RWPE2 (cell line): ENCODE data around the gene RBM8A.

ENCODE experiments used
- ATAC-seq: fragments of 200-7000 bp; cut with Tn5 transposase; 3 replicates; pipeline ENCODE4 v1.9.1; 2021; ENCODE audit warnings: low read depth
- DNase-seq: peaks from one replicate; pipeline ENCODE4 v3.0.0-alpha.2; 2020; ENCODE audit warnings: low spot score
- H3K27ac ChIP-seq: fragments of 450-650 bp; 2 replicates; pipeline ENCODE4 v1.5.1; 2017; ENCODE audit warnings: mild to moderate bottlenecking; ENCODE audit not compliant: poor library complexity, severe bottlenecking
- H3K27me3 ChIP-seq: fragments of 250-450 bp; sonication (Bioruptor Pico); 2 replicates; pipeline ENCODE4 v1.5.1; 2021; ENCODE audit warnings: mild to moderate bottlenecking, moderate library complexity; ENCODE audit not compliant: insufficient read depth, poor library complexity, severe bottlenecking
- H3K36me3 ChIP-seq: fragments of 250-450 bp; sonication (Bioruptor Pico); 2 replicates; pipeline ENCODE4 v1.5.1; 2020; ENCODE audit warnings: low read depth, mild to moderate bottlenecking, moderate library complexity
- H3K4me1 ChIP-seq: fragments of 250-450 bp; sonication (Bioruptor Pico); 2 replicates; pipeline ENCODE4 v1.5.1; 2021; ENCODE audit warnings: mild to moderate bottlenecking, moderate library complexity; ENCODE audit not compliant: insufficient read depth, poor library complexity, severe bottlenecking
- H3K4me3 ChIP-seq: fragments of 250-450 bp; sonication (Bioruptor Pico); 2 replicates; pipeline ENCODE4 v1.5.1; 2021; ENCODE audit warnings: mild to moderate bottlenecking, moderate library complexity; ENCODE audit not compliant: severe bottlenecking
- H3K9me3 ChIP-seq: fragments of 250-450 bp; sonication (Bioruptor Pico); 2 replicates; pipeline ENCODE4 v1.5.1; 2021; ENCODE audit warnings: mild to moderate bottlenecking, moderate library complexity; ENCODE audit not compliant: severe bottlenecking
- CTCF ChIP-seq: fragments of 450-650 bp; IDR thresholded peaks from one replicate; pipeline ENCODE4 v1.5.1; 2017; ENCODE audit warnings: mild to moderate bottlenecking, moderate library complexity; ENCODE audit not compliant: poor library complexity, severe bottlenecking

Gene RBM8A

GRCh38 chr1:145906954-145907753, 20.1 kb downstream of the RBM8A start:
- H3K36me3 ChIP-seq = peaks cover 15% of the 10 kb centered on the region
- no peak overlapping the region for H3K4me3 ChIP-seq
- ATAC-seq (no peak), DNase-seq (no peak)
- no peaks in the 10 kb centered on the region for H3K9me3 ChIP-seq
- H3K27me3 ChIP-seq = no peaks in the 10 kb centered on the region
- no peak for TF ChIP-seq CTCF
- H3K27ac ChIP-seq = peak overlapping the region; percentile 12
- H3K4me1 ChIP-seq = peaks cover 13% of the 10 kb centered on the region

GRCh38 chr1:145901312-145902021, 25.8 kb downstream of the RBM8A start:
- no peak for TF ChIP-seq CTCF
- H3K36me3 ChIP-seq = no peaks in the 10 kb centered on the region

GRCh38 chr1:145898756-145899155, 28.5 kb downstream of the RBM8A start:
- TF ChIP-seq CTCF = no peak
- DNase-seq (no peak), ATAC-seq (no peak)
- Histone ChIP-seq H3K36me3 (no peaks in the 10 kb centered on the region), H3K9me3 (no peaks in the 10 kb centered on the region), H3K4me3 (no peak overlapping the region), H3K27ac (no peak overlapping the region), H3K4me1 (no peaks in the 10 kb centered on the region), H3K27me3 (no peaks in the 10 kb centered on the region)

More at GRCh38 chr1:145901312-145902021, 25.8 kb downstream of the RBM8A start:
- DNase-seq (no peak), ATAC-seq (no peak)
- Histone ChIP-seq H3K4me3 (no peak overlapping the region), H3K9me3 (no peaks in the 10 kb centered on the region), H3K4me1 (no peaks in the 10 kb centered on the region), H3K27me3 (no peaks in the 10 kb centered on the region), H3K27ac (no peak overlapping the region)

- no peaks in the 10 kb centered on the region for H3K9me3 ChIP-seq
- H3K27me3 ChIP-seq = no peaks in the 10 kb centered on the region
- TF ChIP-seq CTCF = no peak
- ATAC-seq (no peak), DNase-seq (no peak)
- peaks cover 3% of the 10 kb centered on the region for H3K4me1 ChIP-seq
- no peak overlapping the region for H3K27ac ChIP-seq
- no peak overlapping the region for H3K4me3 ChIP-seq
- H3K36me3 ChIP-seq = no peaks in the 10 kb centered on the region
These were observed 29.3 kb downstream of the RBM8A start for GRCh38 chr1:145897969-145898368.

- H3K9me3 ChIP-seq = no peaks in the 10 kb centered on the region
- no peaks in the 10 kb centered on the region for H3K27me3 ChIP-seq
- DNase-seq (no peak), ATAC-seq (no peak)
- no peak for TF ChIP-seq CTCF
- H3K4me3 ChIP-seq = no peak overlapping the region
- H3K36me3 ChIP-seq = no peaks in the 10 kb centered on the region
- H3K4me1 ChIP-seq = peaks cover 24% of the 10 kb centered on the region
- no peak overlapping the region for H3K27ac ChIP-seq
These were observed 31.8 kb downstream of the RBM8A start for GRCh38 chr1:145895471-145895870.
